BE2C (cell line): ENCODE measurements around the gene EEFSEC.

Experiments used
- DNase-seq: peaks from one replicate; pipeline ENCODE4 v3.0.0-alpha.2; 2020
- H3K27me3 ChIP-seq: fragments of 250-450 bp; sonication (Bioruptor Pico); 2 replicates; pipeline ENCODE4 v1.5.1; 2020; ENCODE audit warnings: mild to moderate bottlenecking
- H3K36me3 ChIP-seq: fragments of 250-450 bp; sonication (Bioruptor Pico); 2 replicates; pipeline ENCODE4 v1.5.1; 2020; ENCODE audit warnings: mild to moderate bottlenecking
- H3K4me1 ChIP-seq: fragments of 250-450 bp; sonication (Bioruptor Pico); 2 replicates; pipeline ENCODE4 v1.5.1; 2020
- H3K4me3 ChIP-seq: 2 replicates; pipeline ENCODE4 v1.5.1; 2011; ENCODE audit warnings: low read depth, low read length
- H3K9me3 ChIP-seq: fragments of 250-450 bp; sonication (Bioruptor Pico); 2 replicates; pipeline ENCODE4 v1.5.1; 2020
- CTCF ChIP-seq: IDR thresholded peaks from 2 replicates; pipeline ENCODE4 v1.5.1; 2012; ENCODE audit warnings: mild to moderate bottlenecking, low read depth, low read length

The EEFSEC gene

GRCh38 chr3:128131897-128132646 lies 21.2 kb upstream of the EEFSEC start:
- Histone ChIP-seq H3K9me3 (no peaks in the 10 kb centered on the region), H3K4me1 (no peaks in the 10 kb centered on the region), H3K4me3 (no peak overlapping the region), H3K27me3 (no peaks in the 10 kb centered on the region), H3K36me3 (no peaks in the 10 kb centered on the region)
- no peak for TF ChIP-seq CTCF
- DNase-seq: no peak

GRCh38 chr3:128133273-128133883 lies 19.9 kb upstream of the EEFSEC start:
- Histone ChIP-seq H3K36me3 (no peaks in the 10 kb centered on the region), H3K4me1 (no peaks in the 10 kb centered on the region), H3K4me3 (no peak overlapping the region), H3K9me3 (no peaks in the 10 kb centered on the region), H3K27me3 (no peaks in the 10 kb centered on the region)
- peak; percentile 87 for TF ChIP-seq CTCF
- peak; percentile 81 for DNase-seq

- Histone ChIP-seq H3K36me3 (no peaks in the 10 kb centered on the region), H3K4me1 (no peaks in the 10 kb centered on the region), H3K4me3 (no peak overlapping the region), H3K9me3 (no peaks in the 10 kb centered on the region), H3K27me3 (no peaks in the 10 kb centered on the region)
- TF ChIP-seq CTCF: no peak
- DNase-seq: no peak
Observed at GRCh38 chr3:128143496-128143895, 9.8 kb upstream of the EEFSEC start.

GRCh38 chr3:128144512-128145187 lies 8.6 kb upstream of the EEFSEC start:
- no peak for TF ChIP-seq CTCF
- no peaks in the 10 kb centered on the region for H3K4me1 ChIP-seq
- no peaks in the 10 kb centered on the region for H3K27me3 ChIP-seq
- no peaks in the 10 kb centered on the region for H3K9me3 ChIP-seq
- H3K4me3 ChIP-seq: no peak overlapping the region
- H3K36me3 ChIP-seq: no peaks in the 10 kb centered on the region
- DNase-seq: no peak

GRCh38 chr3:128145279-128145678 lies 8.0 kb upstream of the EEFSEC start:
- no peaks in the 10 kb centered on the region for H3K36me3 ChIP-seq
- TF ChIP-seq CTCF: no peak
- no peaks in the 10 kb centered on the region; the same call in 1 of the 2 replicates for H3K4me1 ChIP-seq
- H3K4me3 ChIP-seq: no peak overlapping the region
- H3K9me3 ChIP-seq: no peaks in the 10 kb centered on the region
- DNase-seq: no peak
- H3K27me3 ChIP-seq: no peaks in the 10 kb centered on the region

GRCh38 chr3:128146201-128146600 lies 7.1 kb upstream of the EEFSEC start:
- no peak for DNase-seq
- TF ChIP-seq CTCF: no peak
- H3K4me3 ChIP-seq: no peak overlapping the region
- no peaks in the 10 kb centered on the region for H3K27me3 ChIP-seq
- no peaks in the 10 kb centered on the region for H3K9me3 ChIP-seq
- H3K4me1 ChIP-seq: no peaks in the 10 kb centered on the region; the same call in 1 of the 2 replicates
- H3K36me3 ChIP-seq: no peaks in the 10 kb centered on the region
